Measurements from ENCODE around the gene SLC26A3. TPM values are rescaled to one million over a fixed set of nuclear protein-coding genes. Genes with fewer than 3 reads are reported as not detected.

Gene SLC26A3
- not detected in 2 replicates for total RNA-seq

GRCh38 chr7:107803009-107803610, at the start of gene SLC26A3:
Gene SLC26A3 (minus strand): TSS chr7:107803223. CDS start chr7:107794509, 8,714 bp downstream.

GRCh38 chr7:107743567-107744344, 59.3 kb downstream of the SLC26A3 start, which contains the start of gene CBLL1:
Gene CBLL1 (plus strand): TSS chr7:107744142. CDS start chr7:107744164, 22 bp downstream.

Other genes starting within 250 kb of the SLC26A3 start
- gene COG5, start 239.3 kb downstream of the SLC26A3 start, total RNA-seq: 46.3 and 53.4 TPM in 2 replicates
- gene DUS4L, start 239.3 kb downstream of the SLC26A3 start, total RNA-seq: 9.7 and 11.1 TPM in 2 replicates
- 214 and 266 TPM in 2 replicates for gene BCAP29, start 223.0 kb downstream of the SLC26A3 start, total RNA-seq
- gene SLC26A4, start 142.4 kb downstream of the SLC26A3 start, total RNA-seq: 1.1 and 1.3 TPM in 2 replicates
- 13.1 and 22.9 TPM in 2 replicates for gene CBLL1, start 59.1 kb downstream of the SLC26A3 start, total RNA-seq
- gene DLD, start 88.0 kb upstream of the SLC26A3 start, total RNA-seq: 71.9 and 74.7 TPM in 2 replicates
- 235 and 248 TPM in 2 replicates for gene LAMB1, start 199.9 kb upstream of the SLC26A3 start, total RNA-seq